HEK293 (cell line): ENCODE measurements around the gene LPP.

Source experiments
- CTCF ChIA-PET: fragments of 350-600 bp; formaldehyde crosslinking; extraction: SDS; loops from one replicate; lab custom pipeline; 2021; ENCODE audit warnings: antibody characterized with exemption; lab: Yijun Ruan, JAX
- POLR2A ChIA-PET: fragments of 300-600 bp; formaldehyde crosslinking; extraction: SDS; loops from one replicate; lab custom pipeline; 2020; ENCODE audit warnings: antibody characterized with exemption, inconsistent platforms; lab: Yijun Ruan, JAX
- H3K27ac ChIP-seq: fragments of 200-500 bp; sonication (Bioruptor generic); 2 replicates; pipeline ENCODE4 v1.5.1; 2014; ENCODE audit warnings: low read depth, low read length, control low read depth, inconsistent platforms; ENCODE audit errors: extremely low read depth
- H3K36me3 ChIP-seq, 2 experiments: fragments of 200-500 bp in 1 of 2; sonication (Bioruptor generic) in 1 of 2; 1 replicate in 1 of 2; 2 replicates in 1 of 2; pipeline ENCODE4 v1.5.1; 2014 to 2017; ENCODE audit warnings: inconsistent platforms in 2 of 2, low read length in 2 of 2; ENCODE audit not compliant: control insufficient read depth in 2 of 2, insufficient read depth in 1 of 2
- H3K4me1 ChIP-seq: fragments of 200-500 bp; sonication (Bioruptor generic); 2 replicates; pipeline ENCODE4 v1.5.1; 2014; ENCODE audit warnings: mild to moderate bottlenecking, low read length, inconsistent platforms; ENCODE audit not compliant: control insufficient read depth, insufficient read depth
- H3K4me3 ChIP-seq: 2 replicates; pipeline ENCODE4 v1.5.1; 2011; ENCODE audit warnings: low read depth, mild to moderate bottlenecking, control low read depth, low read length, moderate library complexity
- H3K9me3 ChIP-seq: fragments of 200-500 bp; sonication (Bioruptor generic); 2 replicates; pipeline ENCODE4 v1.5.1; 2014; ENCODE audit warnings: low read depth, low read length, inconsistent platforms; ENCODE audit not compliant: control insufficient read depth, insufficient read depth
- BCL11A ChIP-seq: fragments of 450-650 bp; formaldehyde crosslinking; IDR thresholded peaks from 2 replicates; pipeline ENCODE4 v1.5.1; 2016; ENCODE audit warnings: low read depth, missing biosample characterization, missing genetic modification characterization
- GLIS1 ChIP-seq: fragments of 450-650 bp; formaldehyde crosslinking; IDR thresholded peaks from 2 replicates; pipeline ENCODE4 v1.5.1; 2016; ENCODE audit warnings: missing biosample characterization, missing genetic modification characterization
- GLIS2 ChIP-seq: fragments of 450-650 bp; formaldehyde crosslinking; IDR thresholded peaks from 2 replicates; pipeline ENCODE4 v1.5.1; 2016; ENCODE audit warnings: missing biosample characterization, missing genetic modification characterization
- IKZF3 ChIP-seq: fragments of 450-650 bp; IDR thresholded peaks from 2 replicates; pipeline ENCODE4 v1.5.0; 2018; ENCODE audit warnings: missing biosample characterization, mild to moderate bottlenecking, missing genetic modification characterization, moderate library complexity
- KLF16 ChIP-seq: fragments of 450-650 bp; formaldehyde crosslinking; IDR thresholded peaks from 2 replicates; pipeline ENCODE4 v1.5.1; 2017; ENCODE audit warnings: missing biosample characterization, missing genetic modification characterization
- KLF8 ChIP-seq: fragments of 450-650 bp; formaldehyde crosslinking; IDR thresholded peaks from 2 replicates; pipeline ENCODE4 v1.5.1; 2016; ENCODE audit warnings: missing biosample characterization, missing genetic modification characterization
- SETDB1 ChIP-seq: IDR thresholded peaks from one replicate; pipeline ENCODE4 v1.6.1; 2017; ENCODE audit warnings: mild to moderate bottlenecking, low read length, moderate library complexity, mixed read lengths; ENCODE audit not compliant: insufficient read length
- SP3 ChIP-seq: fragments of 450-650 bp; formaldehyde crosslinking; IDR thresholded peaks from 2 replicates; pipeline ENCODE4 v1.5.1; 2016; ENCODE audit warnings: missing biosample characterization, missing genetic modification characterization
- YY2 ChIP-seq: fragments of 450-650 bp; formaldehyde crosslinking; IDR thresholded peaks from 2 replicates; pipeline ENCODE4 v1.5.1; 2016; ENCODE audit warnings: missing biosample characterization, missing genetic modification characterization
- ZBTB1 ChIP-seq: fragments of 450-650 bp; formaldehyde crosslinking; IDR thresholded peaks from 2 replicates; pipeline ENCODE4 v1.5.1; 2016; ENCODE audit warnings: missing biosample characterization, missing genetic modification characterization
- ZNF132 ChIP-seq: fragments of 450-650 bp; formaldehyde crosslinking; IDR thresholded peaks from 2 replicates; pipeline ENCODE4 v1.5.1; 2017; ENCODE audit warnings: missing biosample characterization, missing genetic modification characterization, borderline replicate concordance
- ZNF146 ChIP-seq: fragments of 450-650 bp; formaldehyde crosslinking; IDR thresholded peaks from 2 replicates; pipeline ENCODE4 v1.5.1; 2016; ENCODE audit warnings: missing biosample characterization, missing genetic modification characterization
- ZNF157 ChIP-seq: fragments of 450-650 bp; formaldehyde crosslinking; IDR thresholded peaks from 2 replicates; pipeline ENCODE4 v1.5.1; 2016; ENCODE audit warnings: missing biosample characterization, missing genetic modification characterization
- ZNF24 ChIP-seq: fragments of 450-650 bp; formaldehyde crosslinking; IDR thresholded peaks from 2 replicates; pipeline ENCODE4 v1.5.1; 2016; ENCODE audit warnings: missing biosample characterization, missing genetic modification characterization
- ZNF302 ChIP-seq: fragments of 450-650 bp; formaldehyde crosslinking; IDR thresholded peaks from 2 replicates; pipeline ENCODE4 v1.5.1; 2016; ENCODE audit warnings: missing biosample characterization, missing genetic modification characterization, low read depth
- ZNF354C ChIP-seq: fragments of 450-650 bp; formaldehyde crosslinking; IDR thresholded peaks from 2 replicates; pipeline ENCODE4 v1.5.1; 2016; ENCODE audit warnings: missing biosample characterization, missing genetic modification characterization, low read depth, borderline replicate concordance
- ZNF37A ChIP-seq: fragments of 450-650 bp; IDR thresholded peaks from 2 replicates; pipeline ENCODE4 v1.5.1; 2018; ENCODE audit warnings: missing biosample characterization, missing genetic modification characterization
- ZNF404 ChIP-seq: fragments of 450-650 bp; formaldehyde crosslinking; IDR thresholded peaks from 2 replicates; pipeline ENCODE4 v1.5.1; 2017; ENCODE audit warnings: missing biosample characterization, missing genetic modification characterization
- ZNF48 ChIP-seq: fragments of 450-650 bp; formaldehyde crosslinking; IDR thresholded peaks from 2 replicates; pipeline ENCODE4 v1.5.1; 2016; ENCODE audit warnings: missing biosample characterization, missing genetic modification characterization
- ZNF510 ChIP-seq: fragments of 450-650 bp; formaldehyde crosslinking; IDR thresholded peaks from 2 replicates; pipeline ENCODE4 v1.5.1; 2018; ENCODE audit warnings: mild to moderate bottlenecking, missing genetic modification characterization, missing biosample characterization; ENCODE audit not compliant: insufficient replicate concordance
- ZNF529 ChIP-seq: fragments of 450-650 bp; formaldehyde crosslinking; IDR thresholded peaks from 2 replicates; pipeline ENCODE4 v1.5.1; 2017; ENCODE audit warnings: missing genetic modification characterization, missing biosample characterization; ENCODE audit not compliant: insufficient replicate concordance
- ZNF549 ChIP-seq: fragments of 450-650 bp; IDR thresholded peaks from 2 replicates; pipeline ENCODE4 v1.5.1; 2018; ENCODE audit warnings: missing biosample characterization, missing genetic modification characterization, mild to moderate bottlenecking, inconsistent platforms, moderate library complexity
- ZNF791 ChIP-seq: fragments of 450-650 bp; formaldehyde crosslinking; IDR thresholded peaks from 2 replicates; pipeline ENCODE4 v1.5.1; 2016; ENCODE audit warnings: missing biosample characterization, missing genetic modification characterization
- ZSCAN16 ChIP-seq: fragments of 450-650 bp; formaldehyde crosslinking; IDR thresholded peaks from 2 replicates; pipeline ENCODE4 v1.5.1; 2016; ENCODE audit warnings: missing biosample characterization, missing genetic modification characterization
- TF ChIP-seq, protein P1 (sequence below): fragments of 450-650 bp; formaldehyde crosslinking; IDR thresholded peaks from 2 replicates; pipeline ENCODE4 v1.5.1; 2017; ENCODE audit warnings: missing biosample characterization, missing genetic modification characterization
- TF ChIP-seq, protein P2 (sequence below): fragments of 450-650 bp; formaldehyde crosslinking; IDR thresholded peaks from 2 replicates; pipeline ENCODE4 v1.5.1; 2016; ENCODE audit warnings: missing biosample characterization, missing genetic modification characterization
- TF ChIP-seq, protein P3 (sequence below): fragments of 450-650 bp; formaldehyde crosslinking; IDR thresholded peaks from 2 replicates; pipeline ENCODE4 v1.5.1; 2016; ENCODE audit warnings: missing biosample characterization, missing genetic modification characterization
- TF ChIP-seq, protein P4 (sequence below): fragments of 450-650 bp; formaldehyde crosslinking; IDR thresholded peaks from 2 replicates; pipeline ENCODE4 v1.5.1; 2016; ENCODE audit warnings: missing biosample characterization, missing genetic modification characterization, low read depth

Gene LPP

DNA sequence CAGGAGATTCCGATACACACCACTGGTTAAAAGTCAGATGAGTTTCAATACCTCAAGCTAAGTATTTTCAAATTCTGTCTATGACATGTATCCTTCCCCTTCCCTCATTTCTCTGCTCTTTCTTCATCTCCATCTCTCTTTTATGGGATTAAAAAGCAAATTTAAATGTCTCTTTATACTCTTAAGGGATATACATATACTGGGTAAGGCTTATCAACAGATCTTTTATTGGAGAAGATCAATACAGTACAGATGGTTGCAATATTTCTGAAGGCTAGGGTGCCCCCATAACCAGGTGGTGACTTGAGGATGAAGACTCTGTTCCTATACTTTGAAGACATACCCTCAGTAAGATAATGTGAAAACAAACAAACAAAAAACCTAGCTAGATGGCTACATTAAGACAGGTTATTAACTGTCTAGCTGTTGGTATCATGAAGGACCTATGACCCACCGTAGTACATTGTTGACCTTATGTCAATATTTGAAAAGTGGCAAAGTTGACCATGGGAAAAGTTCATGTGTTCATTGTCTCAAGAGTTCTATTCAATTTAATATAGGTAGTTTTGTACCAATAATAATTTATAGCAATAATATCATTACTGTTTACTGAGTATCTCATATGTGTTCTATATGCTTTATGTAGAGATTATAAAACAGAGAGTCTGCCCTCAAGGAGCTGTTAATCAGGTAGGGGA is 319.8 kb downstream of the LPP start:
- ChIA-PET POLR2A (no interaction called here), CTCF (interaction anchor here (0.6 kb wide), 1 partner anchor 208 kb away, joined by 3 read pairs; no protein-coding TSS in a partner anchor)
- Histone ChIP-seq H3K9me3 (no peaks in the 10 kb centered on the region), H3K4me1 (no peaks in the 10 kb centered on the region), H3K4me3 (no peak overlapping the region), H3K27ac (no peak overlapping the region), H3K36me3 (no peaks in the 10 kb centered on the region)
- TF ChIP-seq BCL11A (tag by site-specific recombination) = no peak
- TF ChIP-seq ZNF510 (tag by site-specific recombination) = no peak
- TF ChIP-seq ZSCAN16 = no peak
- TF ChIP-seq IKZF3 (tag by site-specific recombination) = no peak
- no peak for TF ChIP-seq ZBTB1 (tag by site-specific recombination)
- TF ChIP-seq YY2 (tag by site-specific recombination) = no peak
- no peak for TF ChIP-seq ZNF157
- no peak for TF ChIP-seq ZNF791 (tag by site-specific recombination)
- TF ChIP-seq ZNF549 (tag by site-specific recombination) = no peak
- no peak for TF ChIP-seq ZNF146 (tag by site-specific recombination)
- TF ChIP-seq ZNF24 (tag by site-specific recombination) = no peak
- TF ChIP-seq, protein P1, sequence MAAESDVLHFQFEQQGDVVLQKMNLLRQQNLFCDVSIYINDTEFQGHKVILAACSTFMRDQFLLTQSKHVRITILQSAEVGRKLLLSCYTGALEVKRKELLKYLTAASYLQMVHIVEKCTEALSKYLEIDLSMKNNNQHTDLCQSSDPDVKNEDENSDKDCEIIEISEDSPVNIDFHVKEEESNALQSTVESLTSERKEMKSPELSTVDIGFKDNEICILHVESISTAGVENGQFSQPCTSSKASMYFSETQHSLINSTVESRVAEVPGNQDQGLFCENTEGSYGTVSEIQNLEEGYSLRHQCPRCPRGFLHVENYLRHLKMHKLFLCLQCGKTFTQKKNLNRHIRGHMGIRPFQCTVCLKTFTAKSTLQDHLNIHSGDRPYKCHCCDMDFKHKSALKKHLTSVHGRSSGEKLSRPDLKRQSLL (tag by site-specific recombination) = no peak
- no peak for TF ChIP-seq KLF8 (tag by site-specific recombination)
- no peak for TF ChIP-seq ZNF37A (tag by site-specific recombination)
- no peak for TF ChIP-seq ZNF132 (tag by site-specific recombination)
- TF ChIP-seq, protein P2, sequence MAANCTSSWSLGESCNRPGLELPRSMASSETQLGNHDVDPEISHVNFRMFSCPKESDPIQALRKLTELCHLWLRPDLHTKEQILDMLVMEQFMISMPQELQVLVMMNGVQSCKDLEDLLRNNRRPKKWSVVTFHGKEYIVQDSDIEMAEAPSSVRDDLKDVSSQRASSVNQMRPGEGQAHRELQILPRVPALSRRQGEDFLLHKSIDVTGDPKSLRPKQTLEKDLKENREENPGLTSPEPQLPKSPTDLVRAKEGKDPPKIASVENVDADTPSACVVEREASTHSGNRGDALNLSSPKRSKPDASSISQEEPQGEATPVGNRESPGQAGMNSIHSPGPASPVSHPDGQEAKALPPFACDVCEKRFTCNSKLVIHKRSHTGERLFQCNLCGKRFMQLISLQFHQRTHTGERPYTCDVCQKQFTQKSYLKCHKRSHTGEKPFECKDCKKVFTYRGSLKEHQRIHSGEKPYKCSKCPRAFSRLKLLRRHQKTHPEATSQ (tag by site-specific recombination) = no peak

DNA sequence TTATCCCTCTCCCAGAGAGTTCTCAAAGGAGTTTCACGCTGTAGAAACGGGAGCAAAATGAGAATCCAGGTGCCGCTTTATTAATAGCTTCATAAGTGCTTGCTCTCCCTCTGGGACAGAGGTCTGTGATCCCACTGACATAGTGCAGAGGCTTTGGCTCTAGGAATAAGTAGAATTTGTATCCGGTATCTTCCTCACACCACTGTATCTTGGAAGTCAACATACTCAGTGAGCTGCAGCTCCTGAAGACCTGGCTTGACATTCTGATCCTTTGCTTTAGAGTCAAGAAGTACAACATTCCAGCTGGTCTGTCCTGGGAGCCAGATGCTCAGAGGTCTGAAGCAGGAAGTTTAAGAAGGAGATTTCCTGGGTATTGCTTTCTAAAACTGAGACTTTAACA is 323.0 kb downstream of the LPP start:
- Histone ChIP-seq H3K27ac (no peak overlapping the region), H3K9me3 (no peaks in the 10 kb centered on the region), H3K4me3 (no peak overlapping the region), H3K4me1 (no peaks in the 10 kb centered on the region), H3K36me3 (no peaks in the 10 kb centered on the region)
- POLR2A ChIA-PET = no interaction called here
- CTCF ChIA-PET = no interaction called here
- TF ChIP-seq ZNF302 (tag by site-specific recombination) = no peak
- TF ChIP-seq SETDB1 = no peak
- TF ChIP-seq, protein P3, sequence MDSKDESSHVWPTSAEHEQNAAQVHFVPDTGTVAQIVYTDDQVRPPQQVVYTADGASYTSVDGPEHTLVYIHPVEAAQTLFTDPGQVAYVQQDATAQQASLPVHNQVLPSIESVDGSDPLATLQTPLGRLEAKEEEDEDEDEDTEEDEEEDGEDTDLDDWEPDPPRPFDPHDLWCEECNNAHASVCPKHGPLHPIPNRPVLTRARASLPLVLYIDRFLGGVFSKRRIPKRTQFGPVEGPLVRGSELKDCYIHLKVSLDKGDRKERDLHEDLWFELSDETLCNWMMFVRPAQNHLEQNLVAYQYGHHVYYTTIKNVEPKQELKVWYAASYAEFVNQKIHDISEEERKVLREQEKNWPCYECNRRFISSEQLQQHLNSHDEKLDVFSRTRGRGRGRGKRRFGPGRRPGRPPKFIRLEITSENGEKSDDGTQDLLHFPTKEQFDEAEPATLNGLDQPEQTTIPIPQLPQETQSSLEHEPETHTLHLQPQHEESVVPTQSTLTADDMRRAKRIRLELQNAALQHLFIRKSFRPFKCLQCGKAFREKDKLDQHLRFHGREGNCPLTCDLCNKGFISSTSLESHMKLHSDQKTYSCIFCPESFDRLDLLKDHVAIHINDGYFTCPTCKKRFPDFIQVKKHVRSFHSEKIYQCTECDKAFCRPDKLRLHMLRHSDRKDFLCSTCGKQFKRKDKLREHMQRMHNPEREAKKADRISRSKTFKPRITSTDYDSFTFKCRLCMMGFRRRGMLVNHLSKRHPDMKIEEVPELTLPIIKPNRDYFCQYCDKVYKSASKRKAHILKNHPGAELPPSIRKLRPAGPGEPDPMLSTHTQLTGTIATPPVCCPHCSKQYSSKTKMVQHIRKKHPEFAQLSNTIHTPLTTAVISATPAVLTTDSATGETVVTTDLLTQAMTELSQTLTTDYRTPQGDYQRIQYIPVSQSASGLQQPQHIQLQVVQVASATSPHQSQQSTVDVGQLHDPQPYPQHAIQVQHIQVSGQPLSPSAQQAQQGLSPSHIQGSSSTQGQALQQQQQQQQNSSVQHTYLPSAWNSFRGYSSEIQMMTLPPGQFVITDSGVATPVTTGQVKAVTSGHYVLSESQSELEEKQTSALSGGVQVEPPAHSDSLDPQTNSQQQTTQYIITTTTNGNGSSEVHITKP (tag by site-specific recombination) = no peak
- no peak for TF ChIP-seq KLF16
- no peak for TF ChIP-seq ZNF48 (tag by site-specific recombination)
- no peak for TF ChIP-seq ZNF354C (tag by site-specific recombination)
- TF ChIP-seq GLIS1 (tag by site-specific recombination) = no peak
- no peak for TF ChIP-seq ZNF529
- TF ChIP-seq ZNF404 (tag by site-specific recombination) = no peak
- no peak for TF ChIP-seq GLIS2 (tag by site-specific recombination)
- no peak for TF ChIP-seq SP3 (tag by site-specific recombination)
- TF ChIP-seq, protein P4, sequence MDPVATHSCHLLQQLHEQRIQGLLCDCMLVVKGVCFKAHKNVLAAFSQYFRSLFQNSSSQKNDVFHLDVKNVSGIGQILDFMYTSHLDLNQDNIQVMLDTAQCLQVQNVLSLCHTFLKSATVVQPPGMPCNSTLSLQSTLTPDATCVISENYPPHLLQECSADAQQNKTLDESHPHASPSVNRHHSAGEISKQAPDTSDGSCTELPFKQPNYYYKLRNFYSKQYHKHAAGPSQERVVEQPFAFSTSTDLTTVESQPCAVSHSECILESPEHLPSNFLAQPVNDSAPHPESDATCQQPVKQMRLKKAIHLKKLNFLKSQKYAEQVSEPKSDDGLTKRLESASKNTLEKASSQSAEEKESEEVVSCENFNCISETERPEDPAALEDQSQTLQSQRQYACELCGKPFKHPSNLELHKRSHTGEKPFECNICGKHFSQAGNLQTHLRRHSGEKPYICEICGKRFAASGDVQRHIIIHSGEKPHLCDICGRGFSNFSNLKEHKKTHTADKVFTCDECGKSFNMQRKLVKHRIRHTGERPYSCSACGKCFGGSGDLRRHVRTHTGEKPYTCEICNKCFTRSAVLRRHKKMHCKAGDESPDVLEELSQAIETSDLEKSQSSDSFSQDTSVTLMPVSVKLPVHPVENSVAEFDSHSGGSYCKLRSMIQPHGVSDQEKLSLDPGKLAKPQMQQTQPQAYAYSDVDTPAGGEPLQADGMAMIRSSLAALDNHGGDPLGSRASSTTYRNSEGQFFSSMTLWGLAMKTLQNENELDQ (tag by site-specific recombination) = no peak
